Measurements from ENCODE around the gene SH3RF3.

DNA sequence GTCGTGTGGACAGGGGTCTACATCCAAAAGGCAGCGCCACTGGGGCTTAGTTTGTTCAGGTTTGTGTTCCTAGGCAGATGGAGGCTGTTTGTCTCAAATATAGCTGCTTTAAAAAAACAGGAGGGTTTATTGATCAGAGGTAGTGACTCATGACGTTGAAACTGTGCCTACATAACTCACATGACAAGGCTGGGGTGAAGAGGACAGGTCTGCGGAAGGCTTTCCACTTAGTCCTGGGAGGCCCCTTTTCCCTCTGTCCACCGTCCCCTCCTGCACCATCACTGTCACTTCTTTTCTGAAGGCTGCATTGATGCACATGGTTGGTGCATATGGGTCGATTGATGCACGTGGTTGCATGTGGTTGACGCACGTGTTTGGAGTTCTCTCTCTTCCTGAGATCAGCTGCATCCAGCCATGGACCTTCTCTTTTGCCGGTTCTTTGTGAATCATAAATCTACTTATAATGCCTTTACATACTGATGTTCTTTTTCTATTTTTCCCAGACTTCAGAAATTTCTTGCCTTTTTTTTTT is 10.9 kb downstream of the SH3RF3 start:
- TF ChIP-seq SIN3A (IDR thresholded peaks at IDR 0.05; ENCODE audit: borderline replicate concordance, low read depth, low read length) (no peak), POLR2AphosphoS5 (IDR thresholded peaks at IDR 0.05; ENCODE audit: low read depth, low read length) (no peak), CHD2 (IDR thresholded peaks at IDR 0.05; ENCODE audit: low read length, partially characterized antibody) (no peak)
- TF ChIP-seq, protein P1, sequence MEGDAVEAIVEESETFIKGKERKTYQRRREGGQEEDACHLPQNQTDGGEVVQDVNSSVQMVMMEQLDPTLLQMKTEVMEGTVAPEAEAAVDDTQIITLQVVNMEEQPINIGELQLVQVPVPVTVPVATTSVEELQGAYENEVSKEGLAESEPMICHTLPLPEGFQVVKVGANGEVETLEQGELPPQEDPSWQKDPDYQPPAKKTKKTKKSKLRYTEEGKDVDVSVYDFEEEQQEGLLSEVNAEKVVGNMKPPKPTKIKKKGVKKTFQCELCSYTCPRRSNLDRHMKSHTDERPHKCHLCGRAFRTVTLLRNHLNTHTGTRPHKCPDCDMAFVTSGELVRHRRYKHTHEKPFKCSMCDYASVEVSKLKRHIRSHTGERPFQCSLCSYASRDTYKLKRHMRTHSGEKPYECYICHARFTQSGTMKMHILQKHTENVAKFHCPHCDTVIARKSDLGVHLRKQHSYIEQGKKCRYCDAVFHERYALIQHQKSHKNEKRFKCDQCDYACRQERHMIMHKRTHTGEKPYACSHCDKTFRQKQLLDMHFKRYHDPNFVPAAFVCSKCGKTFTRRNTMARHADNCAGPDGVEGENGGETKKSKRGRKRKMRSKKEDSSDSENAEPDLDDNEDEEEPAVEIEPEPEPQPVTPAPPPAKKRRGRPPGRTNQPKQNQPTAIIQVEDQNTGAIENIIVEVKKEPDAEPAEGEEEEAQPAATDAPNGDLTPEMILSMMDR (IDR thresholded peaks at IDR 0.05): no peak
- TF ChIP-seq, protein P2, sequence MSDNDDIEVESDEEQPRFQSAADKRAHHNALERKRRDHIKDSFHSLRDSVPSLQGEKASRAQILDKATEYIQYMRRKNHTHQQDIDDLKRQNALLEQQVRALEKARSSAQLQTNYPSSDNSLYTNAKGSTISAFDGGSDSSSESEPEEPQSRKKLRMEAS (IDR thresholded peaks at IDR 0.05; ENCODE audit: low read depth): no peak
- TF ChIP-seq, protein P3, sequence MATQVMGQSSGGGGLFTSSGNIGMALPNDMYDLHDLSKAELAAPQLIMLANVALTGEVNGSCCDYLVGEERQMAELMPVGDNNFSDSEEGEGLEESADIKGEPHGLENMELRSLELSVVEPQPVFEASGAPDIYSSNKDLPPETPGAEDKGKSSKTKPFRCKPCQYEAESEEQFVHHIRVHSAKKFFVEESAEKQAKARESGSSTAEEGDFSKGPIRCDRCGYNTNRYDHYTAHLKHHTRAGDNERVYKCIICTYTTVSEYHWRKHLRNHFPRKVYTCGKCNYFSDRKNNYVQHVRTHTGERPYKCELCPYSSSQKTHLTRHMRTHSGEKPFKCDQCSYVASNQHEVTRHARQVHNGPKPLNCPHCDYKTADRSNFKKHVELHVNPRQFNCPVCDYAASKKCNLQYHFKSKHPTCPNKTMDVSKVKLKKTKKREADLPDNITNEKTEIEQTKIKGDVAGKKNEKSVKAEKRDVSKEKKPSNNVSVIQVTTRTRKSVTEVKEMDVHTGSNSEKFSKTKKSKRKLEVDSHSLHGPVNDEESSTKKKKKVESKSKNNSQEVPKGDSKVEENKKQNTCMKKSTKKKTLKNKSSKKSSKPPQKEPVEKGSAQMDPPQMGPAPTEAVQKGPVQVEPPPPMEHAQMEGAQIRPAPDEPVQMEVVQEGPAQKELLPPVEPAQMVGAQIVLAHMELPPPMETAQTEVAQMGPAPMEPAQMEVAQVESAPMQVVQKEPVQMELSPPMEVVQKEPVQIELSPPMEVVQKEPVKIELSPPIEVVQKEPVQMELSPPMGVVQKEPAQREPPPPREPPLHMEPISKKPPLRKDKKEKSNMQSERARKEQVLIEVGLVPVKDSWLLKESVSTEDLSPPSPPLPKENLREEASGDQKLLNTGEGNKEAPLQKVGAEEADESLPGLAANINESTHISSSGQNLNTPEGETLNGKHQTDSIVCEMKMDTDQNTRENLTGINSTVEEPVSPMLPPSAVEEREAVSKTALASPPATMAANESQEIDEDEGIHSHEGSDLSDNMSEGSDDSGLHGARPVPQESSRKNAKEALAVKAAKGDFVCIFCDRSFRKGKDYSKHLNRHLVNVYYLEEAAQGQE (IDR thresholded peaks at IDR 0.05; ENCODE audit: low read depth, low read length): no peak
- TF ChIP-seq, protein P4, sequence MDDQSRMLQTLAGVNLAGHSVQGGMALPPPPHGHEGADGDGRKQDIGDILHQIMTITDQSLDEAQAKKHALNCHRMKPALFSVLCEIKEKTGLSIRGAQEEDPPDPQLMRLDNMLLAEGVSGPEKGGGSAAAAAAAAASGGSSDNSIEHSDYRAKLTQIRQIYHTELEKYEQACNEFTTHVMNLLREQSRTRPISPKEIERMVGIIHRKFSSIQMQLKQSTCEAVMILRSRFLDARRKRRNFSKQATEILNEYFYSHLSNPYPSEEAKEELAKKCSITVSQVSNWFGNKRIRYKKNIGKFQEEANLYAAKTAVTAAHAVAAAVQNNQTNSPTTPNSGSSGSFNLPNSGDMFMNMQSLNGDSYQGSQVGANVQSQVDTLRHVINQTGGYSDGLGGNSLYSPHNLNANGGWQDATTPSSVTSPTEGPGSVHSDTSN (IDR thresholded peaks at IDR 0.05): no peak

All from SK-N-SH (cell line).